T-helper 2 cell (primary cell): ENCODE results near the gene SDHA.
"Not testable (repeated sequence)": the region's sequence is repeated elsewhere in the genome, so short reads cannot be mapped to it uniquely, and the experiment has no call there.

Experiments used
- DNase-seq, 5 experiments: peaks; one replicate each; pipeline versions ENCODE4 v3.0.0 to v3.0.0-alpha.2; 2012 to 2022

Gene SDHA

DNA sequence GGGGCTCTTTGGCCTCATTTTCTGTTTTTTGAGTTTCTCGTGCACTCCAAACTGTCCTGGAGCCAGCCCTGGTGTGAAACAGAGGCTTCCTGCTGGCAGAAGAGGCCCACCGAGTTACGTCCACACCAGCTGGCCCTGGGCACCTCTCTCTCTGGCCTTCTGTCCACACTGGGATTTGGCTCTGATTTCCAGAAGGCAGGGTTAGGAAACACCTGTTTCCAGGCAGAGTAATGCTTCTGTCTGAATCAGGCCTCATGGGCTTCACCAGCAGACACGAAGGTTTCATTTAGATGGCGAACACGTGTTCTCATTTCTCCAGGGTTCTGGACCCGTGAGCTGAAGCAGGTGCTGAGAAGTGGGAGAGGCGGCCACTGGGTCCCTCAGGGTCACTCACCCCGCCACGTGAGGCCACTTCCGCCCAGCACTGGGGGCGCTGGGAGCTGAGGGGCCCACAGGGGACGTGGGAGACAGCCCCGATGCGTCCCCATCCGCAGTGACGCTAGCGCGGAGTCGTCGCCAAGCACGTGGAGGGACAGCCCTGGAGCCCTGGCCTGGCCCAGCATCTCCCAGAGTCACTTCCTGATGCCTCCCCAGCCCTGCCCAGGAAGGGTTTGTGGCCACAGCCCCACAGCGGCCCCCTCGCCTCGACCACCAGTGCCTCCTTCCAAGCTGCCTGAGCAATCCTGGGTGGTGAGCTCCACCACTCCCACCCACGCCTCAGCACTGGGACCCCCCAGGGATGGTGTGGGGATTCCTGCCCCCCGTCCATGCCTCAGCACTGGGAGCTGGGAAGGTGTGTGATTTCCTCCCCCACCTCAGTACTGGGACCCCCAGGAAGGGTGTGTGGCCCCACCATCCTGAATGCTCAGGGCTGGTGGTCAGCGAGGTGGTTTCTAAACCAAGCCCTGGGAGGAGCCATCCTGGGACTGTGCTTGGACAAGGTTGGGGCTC lies 31.8 kb upstream of the SDHA start:
- no peak for DNase-seq

DNA sequence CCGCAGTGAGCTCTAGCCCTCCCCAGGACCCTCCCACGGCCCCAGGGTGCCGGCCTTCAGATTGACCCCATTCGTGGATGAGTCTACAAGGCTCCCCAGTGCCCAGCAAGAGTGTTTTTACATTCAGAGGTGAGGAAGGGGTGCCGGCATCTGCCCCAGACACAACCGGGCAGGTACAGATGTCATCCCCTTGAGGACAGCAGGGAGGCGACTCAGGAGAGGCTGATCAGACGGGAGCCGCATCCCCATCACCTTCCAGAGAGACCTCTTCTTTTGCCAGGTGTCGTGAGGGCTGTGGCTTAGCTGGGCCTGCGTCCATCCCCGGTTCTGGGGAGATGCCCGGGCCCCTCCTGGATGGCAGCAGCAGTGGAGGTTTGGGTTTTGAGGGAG lies 31.1 kb upstream of the SDHA start:
- DNase-seq: no peak

DNA sequence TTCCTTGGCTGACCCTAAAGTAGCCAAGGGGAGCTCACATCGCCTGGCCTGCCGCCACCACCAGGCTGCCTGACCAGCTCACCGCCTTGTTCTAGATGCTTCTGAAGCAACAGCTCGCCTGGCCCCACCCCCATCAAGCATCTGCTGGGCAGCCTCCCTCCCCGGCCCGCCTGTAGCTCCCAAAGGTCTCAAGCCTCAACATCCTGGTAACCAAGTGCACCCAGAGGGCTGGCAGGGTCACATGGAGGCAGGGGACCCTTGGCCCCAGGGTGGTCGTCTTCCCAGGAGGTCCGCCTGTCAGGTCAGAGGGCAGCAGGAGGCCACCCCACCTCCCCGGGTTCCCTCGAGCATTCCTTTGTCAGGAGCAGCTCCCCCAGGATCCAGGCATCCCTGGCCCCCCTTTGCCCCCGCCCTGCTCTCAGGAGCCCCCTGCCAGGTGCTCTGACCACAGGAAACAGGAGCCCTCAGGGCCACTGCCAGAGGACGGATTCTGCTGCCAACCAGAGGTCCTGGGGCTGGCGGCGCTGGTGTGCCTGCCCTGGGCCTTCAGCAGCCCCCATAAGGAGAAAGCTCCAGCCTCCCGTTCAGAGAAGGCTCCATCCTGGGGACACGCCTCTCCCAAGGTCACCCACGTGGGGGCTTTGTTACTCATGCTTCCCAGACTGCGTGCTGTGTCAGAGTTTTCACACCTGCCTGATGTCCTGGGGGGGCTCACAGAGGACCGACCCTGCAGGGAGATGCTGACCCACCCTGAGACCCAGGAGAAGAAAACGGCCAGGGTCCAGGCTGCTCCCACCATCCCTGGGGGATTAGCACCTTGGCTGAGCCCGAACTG lies 30.3 kb upstream of the SDHA start:
- no peak for DNase-seq

DNA sequence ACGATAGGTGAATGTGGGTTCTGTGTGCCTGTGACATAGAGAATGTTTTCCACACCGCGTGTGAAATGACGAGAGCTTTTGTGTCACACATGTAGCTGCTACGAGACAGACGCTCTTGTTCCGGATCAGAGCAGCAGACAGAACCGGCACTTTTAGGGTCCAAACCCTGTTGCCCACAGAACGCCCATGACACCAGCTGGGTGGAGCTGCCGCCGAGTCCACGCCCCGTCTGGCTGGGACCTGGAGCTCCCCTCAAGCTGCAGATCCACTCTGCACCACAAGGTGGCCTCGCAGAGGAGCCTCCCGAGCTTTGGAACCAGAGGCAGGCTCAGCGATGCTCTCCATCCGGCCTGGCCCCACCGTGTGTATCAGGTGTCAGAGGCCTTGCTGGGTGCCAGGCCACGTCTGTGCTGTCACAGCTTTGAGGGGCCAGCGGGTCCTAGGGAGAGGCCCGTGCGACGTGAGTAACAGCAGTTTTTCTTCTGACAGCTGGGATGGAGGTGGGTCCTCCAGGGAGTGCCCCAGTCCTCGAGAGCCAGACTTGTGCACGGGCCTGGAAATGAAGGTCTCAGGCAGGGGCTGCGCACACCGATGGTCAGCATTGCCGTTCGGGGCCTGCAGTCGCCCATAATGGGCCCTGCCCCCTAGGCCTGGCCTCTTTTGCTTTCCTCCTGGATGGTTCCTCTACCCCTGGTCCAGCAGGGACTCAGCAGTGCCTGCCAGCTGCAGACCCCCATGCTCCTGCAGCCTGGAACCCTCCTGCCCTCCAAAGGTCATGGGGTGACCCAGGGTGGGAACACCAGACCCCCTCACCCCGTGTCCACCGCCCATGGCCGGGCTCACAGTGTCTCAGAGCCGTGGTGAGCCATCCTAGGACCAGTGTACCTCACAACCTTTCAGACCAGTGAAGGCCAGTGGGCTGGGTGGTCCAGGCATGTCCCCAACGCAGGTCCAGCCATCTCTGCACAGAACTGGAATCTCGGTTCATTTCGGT lies 29.3 kb upstream of the SDHA start:
- peak; percentile 64 to 88 (median 75) for DNase-seq

DNA sequence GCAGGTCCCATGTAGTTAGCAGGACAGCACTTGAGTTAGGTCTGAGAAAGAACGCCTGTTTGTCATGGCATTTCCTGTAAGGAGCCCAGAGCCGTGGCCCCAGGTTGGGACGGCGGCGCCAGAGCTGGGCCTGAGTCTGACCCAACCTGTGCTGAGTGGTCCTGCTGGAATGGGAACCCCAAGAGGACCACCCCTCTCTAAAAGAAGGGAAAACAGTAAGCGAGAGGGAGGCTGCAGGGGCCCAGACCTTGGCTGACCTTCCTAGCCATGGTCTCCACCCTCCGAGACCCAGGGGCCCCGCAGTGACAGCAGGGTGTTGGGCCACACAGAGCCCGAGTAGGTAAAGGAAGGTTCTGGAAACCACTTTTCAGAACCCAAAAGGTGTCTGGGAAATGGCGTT lies 28.6 kb upstream of the SDHA start:
- DNase-seq: no peak

DNA sequence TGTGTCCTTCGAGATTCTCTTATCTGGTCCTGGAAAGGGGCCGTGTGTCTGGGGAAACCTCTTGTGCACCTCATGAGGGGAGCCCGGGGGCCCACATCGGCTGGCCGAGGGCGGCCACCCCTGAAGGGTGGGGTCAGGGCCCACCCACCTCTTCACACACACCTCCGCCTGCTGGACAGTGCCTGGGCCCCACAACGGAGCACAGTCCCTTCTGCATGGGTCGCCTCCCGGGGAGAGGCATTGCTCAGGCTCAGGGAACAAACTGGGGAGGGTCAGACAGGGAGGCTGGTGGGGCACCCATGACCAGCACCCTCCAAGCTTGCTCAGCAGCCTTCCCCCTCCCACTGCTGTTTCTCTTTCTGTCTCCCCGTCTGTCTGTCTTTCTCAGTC lies 28.1 kb upstream of the SDHA start:
- no peak for DNase-seq

DNA sequence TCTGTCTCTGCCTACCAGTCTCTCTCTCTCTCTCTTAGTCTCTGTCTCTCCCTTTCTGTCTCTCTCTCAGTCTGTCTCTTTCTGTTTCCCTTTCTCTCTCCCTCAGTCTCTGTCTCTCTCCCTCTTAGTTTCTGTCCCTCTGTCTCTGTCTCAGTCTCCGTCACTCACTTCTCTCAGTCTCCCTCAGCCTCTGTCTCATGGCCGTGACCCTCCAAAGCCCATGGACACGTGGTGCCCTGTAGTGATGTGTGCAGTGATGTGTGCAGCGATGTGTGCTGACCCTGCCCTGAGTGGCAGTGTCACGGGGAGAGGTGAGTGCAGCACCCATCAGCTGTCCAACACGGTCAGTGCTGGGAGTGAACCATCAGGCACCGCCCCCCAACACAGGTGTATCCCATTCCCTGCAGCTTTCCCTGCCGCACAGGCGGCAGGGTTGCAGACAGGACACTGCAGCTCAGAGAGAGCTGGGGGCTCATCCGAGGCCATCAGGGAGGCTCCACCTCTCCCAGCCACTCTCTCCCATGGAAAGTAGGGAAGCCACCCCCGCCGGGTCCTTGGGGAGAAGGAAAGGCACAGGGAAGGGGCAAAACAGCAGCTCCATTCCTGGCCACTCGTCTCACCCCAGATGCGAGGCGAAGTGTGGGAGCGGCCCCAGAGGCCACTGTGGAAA lies 27.6 kb upstream of the SDHA start:
- DNase-seq: no peak

DNA sequence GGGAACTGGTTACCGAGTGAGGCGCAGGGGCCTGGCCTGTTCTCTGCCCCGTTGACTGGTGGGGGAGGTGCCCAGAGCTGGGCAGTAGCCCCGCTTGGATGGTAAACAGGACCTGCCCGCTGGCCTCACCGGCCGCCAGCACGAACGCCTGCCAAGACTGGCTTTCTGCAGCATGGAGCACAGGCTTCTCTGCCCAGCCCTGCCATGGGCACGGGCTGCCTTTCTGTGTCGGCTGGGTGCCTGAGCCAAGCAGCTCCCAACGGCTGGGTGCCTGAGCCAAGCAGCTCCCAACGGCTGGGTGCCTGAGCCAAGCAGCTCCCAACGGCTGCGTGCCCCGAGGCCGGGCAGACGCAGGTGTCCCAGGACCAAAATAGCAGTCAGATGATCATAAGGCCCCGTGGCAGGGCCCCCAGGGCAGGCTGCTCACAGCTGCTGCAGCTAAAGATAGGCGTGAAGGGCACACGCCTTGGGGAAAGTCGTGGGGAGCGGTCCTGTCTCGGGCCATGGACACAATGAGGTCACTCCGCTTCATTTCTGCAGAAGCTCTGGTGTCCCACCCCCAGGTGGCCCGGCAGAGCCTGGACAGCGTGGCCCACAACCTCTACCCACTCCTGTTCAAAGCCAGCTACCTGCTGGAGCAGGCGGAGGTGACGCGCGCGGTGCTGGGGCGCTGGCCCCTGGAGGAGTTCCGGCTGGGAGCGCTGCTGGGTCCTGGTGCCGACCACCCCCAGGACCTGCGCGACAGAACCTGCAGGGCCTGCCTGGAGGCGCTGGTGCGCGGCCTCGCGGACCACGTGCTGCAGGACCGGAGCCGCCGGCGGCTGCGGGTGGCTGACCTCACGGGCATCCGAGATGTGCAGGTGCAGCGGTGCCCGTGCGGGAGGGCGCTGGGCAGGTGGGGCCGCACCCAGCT lies 26.8 kb upstream of the SDHA start, which contains the start of gene LRRC14B:
Gene LRRC14B, plus strand, starts transcription at position 460 of the 913 bp plus-strand sequence. Its CDS starts 44 bp downstream, at position 504.
- no peak for DNase-seq

DNA sequence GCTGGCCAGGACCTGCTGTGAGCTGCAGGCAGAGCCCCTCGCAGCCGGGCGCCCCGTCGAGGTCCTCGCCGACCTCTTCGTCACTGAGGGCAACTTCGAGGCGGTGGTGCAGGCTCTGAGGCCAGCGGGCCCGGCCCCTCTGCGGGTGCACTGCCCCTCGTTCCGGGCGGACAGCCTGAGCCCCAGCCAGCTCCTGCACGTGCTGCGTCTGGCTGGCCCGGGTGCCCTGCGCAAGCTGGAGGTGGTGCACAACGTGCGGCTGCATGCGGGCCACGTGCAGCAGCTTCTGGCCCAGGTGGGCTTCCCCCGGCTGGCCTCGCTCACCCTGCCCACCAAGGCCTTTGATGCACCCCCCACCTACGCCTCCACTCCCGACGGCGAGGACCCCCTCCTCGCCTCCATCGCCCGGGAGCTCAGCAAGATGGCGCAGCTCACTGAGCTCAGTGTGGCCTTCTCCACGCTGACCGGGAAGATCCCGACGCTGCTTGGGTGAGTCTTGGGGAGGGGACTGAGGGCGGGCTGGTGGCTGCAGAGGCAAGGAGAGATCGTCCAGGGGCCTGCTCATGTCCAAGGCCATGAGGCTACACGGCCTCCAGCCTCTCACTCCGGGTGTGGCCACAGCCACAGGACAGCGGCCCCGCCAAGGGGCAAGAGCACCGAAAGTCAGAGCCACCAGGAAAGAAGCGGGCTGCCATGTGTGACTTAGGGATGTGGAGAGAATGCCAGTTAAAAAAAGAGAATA lies 26.0 kb upstream of the SDHA start:
- no peak for DNase-seq

DNA sequence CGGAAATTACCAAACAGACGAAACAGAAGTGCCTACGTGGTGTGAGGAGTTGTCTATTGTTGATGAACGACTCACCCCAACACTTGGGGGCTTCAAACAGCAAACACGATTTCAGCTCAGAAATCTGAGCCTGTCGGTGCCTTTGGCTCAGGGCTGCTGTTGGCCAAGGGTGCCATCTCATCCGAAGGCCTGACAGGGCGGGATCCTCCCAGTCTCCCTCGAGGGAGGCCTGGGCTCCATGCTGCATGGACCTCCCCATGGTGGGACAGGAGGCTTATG lies 25.5 kb upstream of the SDHA start:
- DNase-seq: no peak

DNA sequence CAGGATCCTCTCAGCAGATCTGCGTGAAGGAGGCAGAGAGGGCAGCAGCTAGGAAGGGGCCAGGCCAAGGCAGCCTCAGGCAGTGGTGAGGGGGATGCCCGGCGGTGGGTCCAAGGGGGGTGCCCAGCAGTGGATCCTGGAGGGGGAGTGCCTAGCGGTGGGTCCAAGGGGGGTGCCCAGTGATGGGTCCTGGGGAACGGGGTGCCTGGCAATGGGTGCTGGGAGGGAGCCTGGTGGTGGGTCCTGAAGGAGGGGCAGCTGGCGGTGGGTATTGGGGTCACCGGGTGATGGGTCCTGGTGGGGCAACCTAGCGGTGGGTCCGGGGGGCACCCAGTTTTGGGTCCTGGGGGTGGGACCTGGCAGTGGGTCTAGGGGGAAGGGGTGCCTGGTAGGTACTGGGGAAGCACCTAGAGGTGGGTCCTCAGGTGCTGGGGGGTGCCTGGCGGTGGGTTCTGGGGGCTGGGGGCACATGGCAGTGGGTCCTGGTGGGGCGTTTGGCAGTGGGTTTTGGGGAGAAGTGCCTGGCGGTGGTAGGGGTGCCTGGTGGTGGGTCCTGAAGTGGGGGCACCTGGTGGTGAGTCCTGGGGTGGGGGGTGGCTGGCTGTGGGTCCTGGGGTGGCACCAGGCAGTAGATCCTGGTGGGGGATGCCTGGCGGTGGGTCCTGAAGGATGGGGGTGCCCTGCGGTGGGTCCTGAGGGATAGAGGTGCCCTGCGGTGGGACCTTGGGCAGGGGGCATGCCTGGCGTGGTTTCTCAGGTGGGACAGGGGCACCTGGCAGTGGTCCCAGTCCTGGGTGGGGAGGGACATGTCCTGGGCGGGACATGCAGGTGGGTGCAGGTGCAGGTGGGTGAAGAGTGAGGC lies 24.9 kb upstream of the SDHA start:
- no peak for DNase-seq

DNA sequence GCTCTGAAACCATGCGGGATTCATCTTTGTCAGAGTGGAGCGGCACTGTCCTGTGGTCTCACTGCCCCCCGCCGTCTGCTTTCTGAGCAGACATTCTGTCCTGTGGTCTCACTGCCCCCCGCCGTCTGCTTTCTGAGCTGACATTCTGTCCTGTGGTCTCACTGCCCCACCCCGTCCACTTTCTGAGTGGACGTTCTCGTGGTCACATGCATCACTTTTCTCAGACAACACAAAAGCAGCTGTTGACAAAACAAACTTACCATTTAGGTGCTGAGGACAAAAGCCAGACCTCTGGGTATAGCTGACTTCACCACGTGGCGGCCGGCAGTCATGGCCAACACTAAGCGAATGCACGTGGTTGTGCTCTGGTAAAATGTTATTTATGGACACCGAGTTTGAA lies 24.0 kb upstream of the SDHA start:
- DNase-seq: no peak

DNA sequence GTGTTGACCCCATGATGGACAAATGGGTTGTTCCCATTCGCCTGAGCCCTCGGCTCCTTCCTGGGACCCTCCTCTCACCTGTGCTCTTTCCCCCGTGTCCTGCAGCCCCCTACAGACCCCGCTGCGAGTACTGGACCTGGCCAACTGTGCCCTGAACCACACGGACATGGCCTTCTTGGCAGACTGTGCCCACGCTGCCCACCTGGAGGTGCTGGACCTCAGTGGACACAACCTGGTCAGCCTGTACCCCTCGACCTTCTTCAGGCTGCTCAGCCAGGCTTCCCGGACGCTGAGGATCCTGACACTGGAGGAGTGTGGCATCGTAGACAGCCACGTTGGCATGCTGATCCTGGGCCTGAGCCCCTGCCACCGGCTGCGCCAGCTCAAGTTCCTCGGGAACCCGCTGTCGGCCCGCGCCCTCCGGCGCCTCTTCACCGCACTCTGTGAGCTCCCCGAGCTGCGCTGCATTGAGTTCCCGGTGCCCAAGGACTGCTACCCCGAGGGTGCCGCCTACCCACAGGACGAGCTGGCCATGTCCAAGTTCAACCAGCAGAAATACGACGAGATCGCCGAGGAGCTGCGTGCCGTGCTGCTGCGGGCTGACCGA lies 23.4 kb upstream of the SDHA start:
- no peak for DNase-seq

DNA sequence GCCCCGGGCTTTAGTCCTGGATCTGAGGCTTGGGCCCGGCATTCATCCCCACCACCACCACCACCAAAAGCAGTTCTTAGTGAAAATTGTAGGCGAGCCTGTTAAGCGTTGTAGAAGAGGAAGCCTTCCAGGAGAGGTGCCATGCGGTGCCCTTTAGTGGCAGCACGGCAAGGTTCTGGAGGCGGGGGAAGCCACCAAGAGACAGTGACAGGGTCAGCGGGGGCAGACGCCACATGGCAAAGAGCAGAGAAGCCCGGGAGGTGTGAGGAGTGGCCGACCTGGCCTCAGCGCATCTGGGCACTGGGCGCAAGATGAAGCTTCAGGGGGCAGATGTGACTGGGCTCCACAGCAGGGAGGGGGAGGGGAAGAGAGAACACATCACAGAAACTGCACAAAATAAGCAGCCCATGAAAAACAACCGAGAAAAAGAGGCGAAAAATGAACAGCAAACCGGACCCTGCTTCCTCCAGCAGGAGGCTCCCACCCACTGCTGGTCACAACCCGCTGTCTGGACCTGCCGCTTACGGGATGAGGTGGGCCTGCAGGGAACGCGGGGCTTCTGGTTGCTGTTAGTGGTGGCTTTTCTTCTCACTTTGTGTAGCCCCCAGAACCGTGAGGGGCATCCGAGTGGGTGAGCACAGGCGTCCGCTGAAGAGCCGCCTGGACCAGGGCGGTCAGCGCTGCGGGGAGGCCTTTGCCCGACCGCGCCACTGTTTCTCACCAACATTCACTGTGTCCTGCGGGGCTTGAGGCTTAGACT lies 22.5 kb upstream of the SDHA start:
- no peak for DNase-seq

DNA sequence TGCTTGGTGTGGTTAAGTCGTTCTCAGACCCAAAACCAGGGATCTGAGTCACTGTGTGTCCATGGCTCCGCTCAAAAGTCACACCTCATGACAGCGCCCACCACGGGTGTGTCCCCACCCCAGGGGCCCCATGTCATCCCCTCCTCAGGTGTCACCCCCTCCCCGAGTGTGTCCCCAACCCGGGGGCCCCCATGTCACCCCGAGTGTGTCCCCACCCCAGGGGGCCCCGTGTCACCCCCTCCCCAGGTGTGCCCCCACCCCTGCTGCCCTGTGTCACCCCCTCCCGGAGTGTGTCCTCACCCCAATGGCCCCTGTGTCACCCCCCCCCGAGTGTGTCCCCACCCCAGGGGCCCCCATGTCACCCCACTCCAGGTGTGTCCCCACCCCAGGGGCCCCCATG lies 21.8 kb upstream of the SDHA start:
- no peak for DNase-seq

DNA sequence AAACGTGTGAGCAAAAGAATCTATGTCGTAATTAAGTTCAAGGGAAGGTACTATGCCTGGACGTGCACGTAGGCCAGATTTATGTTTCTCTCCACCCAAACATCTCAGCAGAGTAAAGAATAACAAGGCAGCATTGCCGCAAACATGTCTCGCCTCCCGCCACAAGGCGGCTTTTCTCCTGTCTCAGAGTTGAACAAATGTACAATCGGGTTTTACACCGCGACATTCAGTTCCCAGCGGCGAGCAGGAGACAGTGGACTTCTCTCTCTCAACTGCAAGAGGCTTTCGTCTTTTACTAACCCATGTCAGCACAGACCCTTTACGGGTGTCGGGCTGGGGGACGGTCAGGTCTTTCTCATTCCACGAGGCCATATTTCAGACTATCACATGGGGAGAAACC lies 21.1 kb upstream of the SDHA start:
- not testable (repeated sequence) for DNase-seq

DNA sequence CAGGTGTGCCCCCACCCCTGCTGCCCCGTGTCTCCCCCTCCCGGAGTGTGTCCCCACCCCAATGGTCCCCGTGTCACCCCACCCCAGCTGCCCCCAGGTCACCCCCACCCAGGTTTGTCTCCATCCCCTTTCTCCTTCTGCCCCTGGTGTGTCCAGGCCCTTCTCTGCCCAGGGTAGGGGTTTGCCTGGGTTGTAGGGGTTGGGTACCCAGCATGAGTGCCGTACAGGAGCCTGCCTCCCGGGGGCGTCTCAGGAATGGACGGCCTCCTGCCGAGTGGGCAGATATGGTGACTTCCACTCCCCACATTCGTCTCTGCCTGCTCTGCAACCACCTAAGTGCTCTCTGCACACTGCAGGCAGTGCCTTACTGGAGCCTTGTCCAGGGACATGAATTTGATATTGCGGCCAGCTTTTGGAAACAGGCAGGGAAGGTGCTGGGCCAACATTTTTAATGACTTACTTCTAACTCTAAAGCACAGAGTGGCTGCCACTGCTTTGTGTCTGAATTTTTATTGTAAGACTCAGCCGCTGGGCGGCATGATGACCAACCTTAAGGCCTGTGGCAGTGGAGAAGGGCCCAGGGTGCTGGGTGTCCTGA lies 20.1 kb upstream of the SDHA start:
- DNase-seq: no peak
